H9 (cell line): ENCODE results near the gene TCF4. TPM values are rescaled to one million over a fixed set of nuclear protein-coding genes. Genes with fewer than 3 reads are reported as not detected.

Source experiments
- DNase-seq: peaks from one replicate; pipeline ENCODE4 v3.0.0-alpha.2; 2017
- H2AFZ ChIP-seq: one replicate; pipeline ENCODE4 v1.6.1; 2013; ENCODE audit warnings: mild to moderate bottlenecking, low read length, control low read depth, moderate library complexity
- H2AK5ac ChIP-seq: 2 replicates; pipeline ENCODE4 v1.6.1; 2013; ENCODE audit warnings: low read length, control low read depth, mixed read lengths; ENCODE audit not compliant: insufficient read length
- H2BK120ac ChIP-seq: one replicate; pipeline ENCODE4 v1.6.1; 2013; ENCODE audit warnings: low read depth, mild to moderate bottlenecking, low read length, control low read depth, inconsistent platforms; ENCODE audit not compliant: poor library complexity, severe bottlenecking
- H2BK12ac ChIP-seq: 2 replicates; pipeline ENCODE4 v1.6.1; 2013; ENCODE audit warnings: low read length, control low read depth, mixed read lengths, low read depth; ENCODE audit not compliant: insufficient read length
- H2BK15ac ChIP-seq: 2 replicates; pipeline ENCODE4 v1.6.1; 2013; ENCODE audit warnings: low read depth, low read length, control low read depth
- H2BK20ac ChIP-seq: one replicate; pipeline ENCODE4 v1.6.1; 2013; ENCODE audit warnings: low read depth, mild to moderate bottlenecking, low read length, control low read depth, inconsistent platforms; ENCODE audit not compliant: poor library complexity, severe bottlenecking
- H2BK5ac ChIP-seq: 2 replicates; pipeline ENCODE4 v1.6.1; 2013; ENCODE audit warnings: low read length, control low read depth, mixed read lengths; ENCODE audit not compliant: insufficient read length
- H3K14ac ChIP-seq: 2 replicates; pipeline ENCODE4 v1.6.1; 2013; ENCODE audit warnings: low read length, control low read depth; ENCODE audit not compliant: insufficient read depth
- H3K18ac ChIP-seq: 2 replicates; pipeline ENCODE4 v1.6.1; 2013; ENCODE audit warnings: low read depth, mild to moderate bottlenecking, mixed read lengths, low read length, control low read depth; ENCODE audit not compliant: insufficient read length
- H3K23ac ChIP-seq: 2 replicates; pipeline ENCODE4 v1.6.1; 2013; ENCODE audit warnings: low read length, control low read depth, mixed read lengths, low read depth; ENCODE audit not compliant: insufficient read length
- H3K23me2 ChIP-seq: 2 replicates; pipeline ENCODE4 v1.6.1; 2013; ENCODE audit warnings: low read depth, mild to moderate bottlenecking, mixed read lengths, low read length, control low read depth; ENCODE audit not compliant: insufficient read length, poor library complexity, severe bottlenecking
- H3K27ac ChIP-seq: 2 replicates; pipeline ENCODE4 v1.5.1; 2013; ENCODE audit warnings: low read length, control low read depth, mixed read lengths, low read depth; ENCODE audit not compliant: insufficient read length
- H3K27me3 ChIP-seq: 2 replicates; pipeline ENCODE4 v1.6.1; 2013; ENCODE audit warnings: low read length, control low read depth, inconsistent platforms; ENCODE audit not compliant: insufficient read depth
- H3K4ac ChIP-seq: 2 replicates; pipeline ENCODE4 v1.6.1; 2013; ENCODE audit warnings: low read depth, mild to moderate bottlenecking, control low read depth, inconsistent platforms, low read length, moderate library complexity
- H3K4me1 ChIP-seq: 2 replicates; pipeline ENCODE4 v1.6.1; 2013; ENCODE audit warnings: low read length, control low read depth, inconsistent platforms; ENCODE audit not compliant: insufficient read depth
- H3K4me2 ChIP-seq: 2 replicates; pipeline ENCODE4 v1.6.1; 2013; ENCODE audit warnings: low read length, control low read depth, mixed read lengths; ENCODE audit not compliant: insufficient read length, insufficient read depth
- H3K56ac ChIP-seq: 2 replicates; pipeline ENCODE4 v1.6.1; 2013; ENCODE audit warnings: low read depth, mild to moderate bottlenecking, mixed read lengths, low read length, control low read depth; ENCODE audit not compliant: insufficient read length
- H3K79me1 ChIP-seq: 2 replicates; pipeline ENCODE4 v1.6.1; 2013; ENCODE audit warnings: low read depth, mild to moderate bottlenecking, moderate library complexity, low read length, control low read depth, inconsistent platforms; ENCODE audit not compliant: insufficient read depth, poor library complexity, severe bottlenecking
- H3K79me2 ChIP-seq: 2 replicates; pipeline ENCODE4 v1.6.1; 2013; ENCODE audit warnings: low read length, control low read depth, inconsistent platforms; ENCODE audit not compliant: insufficient read depth
- H3K9ac ChIP-seq: 2 replicates; pipeline ENCODE4 v1.6.1; 2013; ENCODE audit warnings: low read length, control low read depth, mixed read lengths; ENCODE audit not compliant: insufficient read length; ENCODE audit errors: extremely low read depth
- H3K9me3 ChIP-seq: one replicate; pipeline ENCODE4 v1.6.1; 2013; ENCODE audit warnings: low read depth, low read length, inconsistent platforms; ENCODE audit not compliant: control insufficient read depth
- H3T11ph ChIP-seq: one replicate; pipeline ENCODE4 v1.6.1; 2013; ENCODE audit warnings: mild to moderate bottlenecking, low read length, control low read depth, inconsistent platforms
- H4K20me1 ChIP-seq: one replicate; pipeline ENCODE4 v1.6.1; 2013; ENCODE audit not compliant: control insufficient read depth, insufficient read length, insufficient read depth
- H4K5ac ChIP-seq: 2 replicates; pipeline ENCODE4 v1.6.1; 2013; ENCODE audit warnings: low read depth, mild to moderate bottlenecking, mixed read lengths, low read length, control low read depth; ENCODE audit not compliant: insufficient read length
- H4K8ac ChIP-seq: replicated peaks from 2 replicates; pipeline ENCODE4 v1.6.1; 2013; ENCODE audit warnings: low read length, control low read depth, mixed read lengths, low read depth; ENCODE audit not compliant: insufficient read length
- H4K91ac ChIP-seq: 2 replicates; pipeline ENCODE4 v1.6.1; 2013; ENCODE audit warnings: low read depth, mild to moderate bottlenecking, moderate library complexity, mixed read lengths, low read length, control low read depth; ENCODE audit not compliant: insufficient read length
- H3K27ac Mint-ChIP-seq, 3 experiments: 2 replicates in 2 of 3; 3 replicates in 1 of 3; pipeline ENCODE4 v1.8.0; 2020 to 2021; ENCODE audit warnings: mixed read lengths in 3 of 3, mild to moderate bottlenecking in 1 of 3, moderate library complexity in 1 of 3
- H3K27me3 Mint-ChIP-seq: 2 replicates; pipeline ENCODE4 v1.8.0; 2021; ENCODE audit warnings: low read depth, mild to moderate bottlenecking, moderate library complexity, mixed read lengths
- H3K36me3 Mint-ChIP-seq, 3 experiments: 2 replicates in 2 of 3; 3 replicates in 1 of 3; pipeline ENCODE4 v1.8.0; 2020 to 2021; ENCODE audit warnings: low read depth in 3 of 3, mixed read lengths in 3 of 3; ENCODE audit not compliant: insufficient read depth in 1 of 3
- H3K4me1 Mint-ChIP-seq, 2 experiments: 2 replicates each; pipeline ENCODE4 v1.8.0; 2020; ENCODE audit warnings: mixed read lengths in 2 of 2
- H3K4me3 Mint-ChIP-seq, 2 experiments: 2 replicates in 1 of 2; 3 replicates in 1 of 2; pipeline ENCODE4 v1.8.0; 2020 to 2021; ENCODE audit warnings: mild to moderate bottlenecking in 2 of 2, mixed read lengths in 2 of 2, moderate library complexity in 1 of 2
- H3K9me3 Mint-ChIP-seq, 2 experiments: 2 replicates in 1 of 2; 3 replicates in 1 of 2; pipeline ENCODE4 v1.8.0; 2020; ENCODE audit warnings: mild to moderate bottlenecking in 2 of 2, mixed read lengths in 2 of 2, moderate library complexity in 1 of 2
- CTCF ChIP-seq: fragments of 200-600 bp; sonication (generic); conservative IDR thresholded peaks from 3 replicates; pipeline ENCODE4 v1.8.0; 2021; ENCODE audit warnings: antibody characterized with exemption, mild to moderate bottlenecking
- WGBS: extraction: QIAGEN DNeasy Blood & Tissue Kit; methylation state at CpG from one replicate; pipeline ENCODE4 v1.1.7; 2013; ENCODE audit warnings: missing lambda C conversion rate, low lambda C conversion rate, mixed read lengths; ENCODE audit not compliant: insufficient read length; ENCODE audit errors: extremely low coverage; 5-methylcytosine and 5-hydroxymethylcytosine counted together
- total RNA-seq: library from RNA; stranded (reverse); gene quantifications from 2 replicates; pipeline ENCODE4 v1.2.1, GENCODE V29; 2021

The TCF4 gene
- total RNA-seq, 1 experiment from 2014 or later = 99.4 TPM

- H3K4me1 Mint-ChIP-seq = peaks cover 67 to 74% of the 10 kb centered on the region in 2 experiments
- Histone ChIP-seq H3K4me1 (peaks cover 18% of the 10 kb centered on the region; the same call in 1 of the 2 replicates), H3K14ac (no peak overlapping the region), H4K91ac (no peak overlapping the region), H3K79me1 (no peaks in the 10 kb centered on the region), H3K18ac (no peak overlapping the region), H4K5ac (no peak overlapping the region), H2AK5ac (no peak overlapping the region), H3K9me3 (no peaks in the 10 kb centered on the region), H3T11ph (no peak overlapping the region), H3K56ac (no peak overlapping the region), H3K9ac (no peak overlapping the region), H4K8ac (no peak overlapping the region), H2BK20ac (no peak overlapping the region), H2BK12ac (no peak overlapping the region), H2AFZ (no peak overlapping the region), H3K4ac (no peak overlapping the region), H3K27ac (no peak overlapping the region), H3K23ac (no peak overlapping the region), H3K79me2 (peaks cover 8% of the 10 kb centered on the region; the same call in 1 of the 2 replicates), H2BK5ac (no peak overlapping the region), H2BK120ac (no peak overlapping the region), H2BK15ac (no peak overlapping the region), H4K20me1 (no peaks in the 10 kb centered on the region), H3K4me2 (no peak overlapping the region), H3K27me3 (no peaks in the 10 kb centered on the region), H3K23me2 (no peaks in the 10 kb centered on the region)
- no peak overlapping the region for H3K4me3 Mint-ChIP-seq
- peaks cover 1% of the 10 kb centered on the region; the same call in 1 of the 2 replicates for H3K27me3 Mint-ChIP-seq
- no peak for TF ChIP-seq CTCF
- no peak for DNase-seq
- H3K27ac Mint-ChIP-seq = no peak overlapping the region; a peak in 1 of 7 replicates
- H3K9me3 Mint-ChIP-seq = no peaks in the 10 kb centered on the region
- H3K36me3 Mint-ChIP-seq = no peaks in the 10 kb centered on the region
- no CpG with 5 or more reads among the region's 4 CpGs for WGBS
Measured at GRCh38 chr18:55491616-55492015, 96.4 kb downstream of the TCF4 start.
